ENCODE measurements around the gene HUS1.

Gene HUS1

GRCh38 chr7:47978790-47979144 is 648 bp downstream of the HUS1 start:
- FAIRE-seq: no peak

DNA sequence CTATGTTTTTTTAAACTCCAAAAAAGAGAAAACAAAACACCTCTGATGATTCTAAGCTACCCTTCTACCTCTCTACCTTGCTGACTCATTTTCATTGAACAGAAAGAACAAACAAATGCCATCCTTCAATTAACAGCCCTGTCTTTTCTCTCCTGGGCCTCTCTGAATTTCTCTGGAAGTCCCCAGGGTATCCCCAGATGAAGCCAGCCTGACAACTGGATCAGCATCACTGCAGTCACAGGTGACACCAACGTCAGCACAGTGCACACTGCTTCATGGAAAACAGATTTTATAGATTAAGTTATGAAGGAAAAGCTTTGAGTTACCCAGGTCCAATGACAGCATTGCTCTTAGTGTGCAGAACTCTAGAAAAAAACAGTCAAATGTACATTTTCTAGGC is 5.7 kb downstream of the HUS1 start:
- FAIRE-seq: no peak

DNA sequence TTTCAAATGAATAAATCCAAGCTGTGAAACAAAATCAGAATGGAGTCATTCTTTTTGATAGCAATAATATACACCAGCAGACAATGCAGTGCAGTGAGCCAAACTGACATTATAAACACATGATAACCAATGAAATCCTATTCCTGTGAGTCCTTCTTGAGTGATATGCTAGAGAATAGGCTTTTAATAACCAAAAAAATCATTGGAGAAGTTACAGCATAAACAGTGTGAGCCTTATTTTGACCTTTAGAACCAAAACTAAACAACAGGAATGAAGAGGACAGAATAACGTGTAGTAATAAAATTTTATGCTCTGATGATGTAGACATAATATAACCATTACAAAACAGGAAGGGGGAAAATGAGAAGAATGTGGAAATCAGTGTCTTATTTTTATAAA is 8.7 kb downstream of the HUS1 start:
- FAIRE-seq: no peak

DNA sequence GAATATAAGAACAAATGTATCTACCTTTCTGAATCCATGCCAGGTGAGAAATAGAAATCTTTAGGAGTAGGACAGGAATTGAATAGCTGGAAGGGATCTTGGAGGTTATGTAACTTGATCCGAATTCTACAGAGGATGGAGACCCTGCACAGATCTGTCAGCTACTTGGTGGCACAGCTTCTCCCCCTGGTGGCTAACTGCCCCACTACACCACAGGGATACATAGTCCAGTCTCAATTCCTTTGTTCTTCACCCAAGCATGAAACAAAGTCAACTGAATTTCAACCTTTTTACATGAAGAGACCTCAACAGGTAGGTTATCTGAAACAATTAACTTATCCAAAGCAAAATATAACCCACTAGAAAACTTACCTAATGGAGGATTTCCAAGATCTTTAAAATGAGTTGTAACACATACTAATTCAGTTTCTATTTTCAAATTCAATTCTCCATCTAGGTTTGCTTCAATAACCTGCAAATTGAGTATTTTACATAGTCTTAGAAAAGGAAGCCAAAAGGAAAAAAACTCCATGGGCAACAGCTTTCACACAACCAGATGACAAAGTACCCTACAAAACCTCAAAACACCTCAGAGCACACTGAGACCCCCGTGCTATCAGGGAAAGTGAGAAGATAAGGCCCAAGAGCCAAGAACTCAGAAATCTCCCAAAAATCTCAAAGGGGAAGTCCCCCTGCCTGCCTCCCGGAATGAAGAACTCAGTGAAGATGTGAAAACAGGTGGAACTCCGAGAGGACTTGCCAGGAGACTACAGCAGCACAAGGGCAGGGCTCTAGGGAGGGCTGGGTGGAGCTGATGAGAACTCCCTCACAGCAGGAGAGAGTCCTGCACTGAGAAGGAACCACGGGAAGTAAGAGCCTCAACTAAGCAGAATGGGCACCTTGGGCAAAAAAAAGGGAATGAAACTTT is 10.3 kb downstream of the HUS1 start:
- FAIRE-seq: peak; percentile 90

DNA sequence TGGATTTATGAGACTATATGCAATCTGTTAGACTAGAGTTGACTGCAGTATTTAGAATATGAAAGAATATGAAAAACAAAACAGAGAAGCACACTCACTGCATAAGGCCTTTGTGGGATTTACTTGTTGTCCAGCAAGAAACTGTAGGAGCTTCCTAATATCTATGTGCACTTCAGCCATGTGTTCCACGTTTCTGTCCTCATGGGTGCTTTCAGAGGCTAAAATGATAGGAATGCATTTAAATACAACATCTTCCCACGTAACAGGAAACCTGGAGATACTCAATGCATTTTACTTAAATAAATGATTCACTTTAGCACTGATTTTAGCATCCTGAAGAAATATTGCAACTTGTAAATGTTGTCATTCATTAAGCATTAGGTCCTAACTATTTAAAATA is 11.7 kb downstream of the HUS1 start:
- FAIRE-seq: no peak

DNA sequence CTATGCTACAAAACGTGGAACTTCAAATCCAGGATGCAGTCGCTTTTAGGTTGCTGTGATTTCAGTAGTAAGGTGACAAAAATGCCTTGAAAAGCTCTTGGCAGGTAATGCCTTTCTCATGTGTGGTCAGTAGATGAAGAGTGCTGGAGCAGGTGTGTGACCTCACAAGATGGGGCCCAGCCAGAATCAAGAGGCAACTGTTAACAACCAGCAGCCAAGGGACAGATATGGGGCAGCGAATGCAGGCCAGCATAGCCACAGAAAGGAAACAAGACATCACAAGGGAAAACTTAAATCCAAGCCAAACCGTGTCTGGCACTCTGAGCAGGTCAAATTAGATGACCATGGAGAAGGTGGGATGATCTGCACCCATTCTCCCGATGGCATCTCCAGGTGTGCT is 12.3 kb downstream of the HUS1 start:
- no peak for FAIRE-seq

- FAIRE-seq: no peak
These were observed 14.0 kb downstream of the HUS1 start for GRCh38 chr7:47965456-47965855.

GRCh38 chr7:47962262-47962661 is 17.2 kb downstream of the HUS1 start:
- no peak for FAIRE-seq

- no peak for FAIRE-seq
These were observed 22.3 kb downstream of the HUS1 start for GRCh38 chr7:47957156-47957555.

DNA sequence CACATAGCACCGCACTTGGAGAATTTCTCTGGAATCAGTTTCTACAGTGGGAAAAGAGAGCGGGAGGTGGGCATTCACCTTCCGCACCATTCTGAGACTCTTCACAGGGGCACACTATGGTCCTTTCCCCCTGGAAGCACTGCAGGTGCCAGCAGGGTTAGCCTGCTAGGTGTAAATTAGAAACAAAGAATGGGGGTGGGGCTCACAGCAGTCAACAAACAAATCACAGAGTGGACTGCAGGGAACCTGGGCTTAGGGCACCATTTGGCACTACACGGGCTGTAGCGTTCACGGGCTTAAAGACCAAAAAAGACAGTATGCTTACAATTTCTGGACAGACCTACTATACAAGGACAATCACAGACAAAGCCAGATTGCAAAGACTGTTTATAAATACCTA is 23.2 kb downstream of the HUS1 start:
- no peak for FAIRE-seq

GRCh38 chr7:47954231-47954911 is 25.0 kb downstream of the HUS1 start:
- no peak for FAIRE-seq

GRCh38 chr7:47953822-47954221 is 25.6 kb downstream of the HUS1 start:
- FAIRE-seq: no peak

- no peak for FAIRE-seq
These were observed 27.2 kb downstream of the HUS1 start for GRCh38 chr7:47952224-47952623.

DNA sequence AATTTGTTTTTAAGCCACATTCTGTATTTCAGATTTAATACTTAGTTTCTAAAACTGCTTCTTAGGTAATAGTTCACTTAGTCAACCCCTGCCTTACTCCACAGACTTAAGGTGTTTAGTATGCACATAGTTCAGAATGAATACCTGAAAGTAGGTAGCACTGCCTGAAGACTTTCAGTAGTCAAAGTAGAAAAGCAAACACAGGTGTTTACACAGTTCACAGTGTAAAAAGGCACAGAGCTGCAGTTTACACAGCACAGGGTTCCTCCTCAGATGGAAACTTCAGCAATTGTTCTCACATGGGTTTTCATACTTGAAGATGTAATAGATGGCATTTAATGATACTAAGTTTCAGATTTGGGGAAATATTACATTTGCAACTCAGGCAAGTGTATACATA is 28.0 kb downstream of the HUS1 start:
- no peak for FAIRE-seq

- FAIRE-seq: no peak
These were observed 28.7 kb downstream of the HUS1 start for GRCh38 chr7:47950714-47951113.

- FAIRE-seq: no peak
These were observed 29.7 kb downstream of the HUS1 start for GRCh38 chr7:47949703-47950102.

DNA sequence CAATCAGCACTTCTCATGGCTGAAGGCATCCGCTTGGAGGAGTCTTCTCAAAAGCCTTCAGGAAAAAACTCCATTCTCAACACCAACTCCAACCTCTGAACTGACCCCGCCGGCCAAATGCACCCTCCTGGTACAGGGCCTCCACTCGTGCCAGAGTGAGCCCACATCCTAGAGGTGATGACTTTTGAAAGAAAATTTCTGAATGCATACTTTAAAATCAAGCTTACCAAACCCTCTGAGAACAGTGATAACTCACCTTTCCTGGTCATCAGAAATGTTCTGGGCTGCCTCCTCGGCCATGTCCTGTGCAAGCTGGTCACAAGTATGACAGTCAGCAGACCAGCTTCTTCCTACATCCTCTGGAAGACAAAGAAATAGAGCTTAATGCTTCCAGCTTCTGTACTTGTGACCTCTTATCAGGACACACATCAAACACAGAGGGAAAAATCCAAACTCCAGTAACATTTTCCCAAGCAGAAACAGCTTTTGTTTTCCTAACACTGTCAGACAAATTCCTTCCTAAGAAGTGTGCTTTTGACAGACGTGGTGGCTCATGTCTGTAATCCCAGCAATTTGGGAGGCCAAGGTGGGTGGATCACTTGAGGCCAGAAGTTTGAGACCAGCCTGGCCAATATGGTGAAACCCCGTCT is 31.1 kb downstream of the HUS1 start, which contains the start of gene PKD1L1:
PKD1L1 (minus strand) TSS at position 326 of the 650 bp plus-strand sequence; CDS start at position 300, 26 bp downstream.
- no peak for FAIRE-seq

DNA sequence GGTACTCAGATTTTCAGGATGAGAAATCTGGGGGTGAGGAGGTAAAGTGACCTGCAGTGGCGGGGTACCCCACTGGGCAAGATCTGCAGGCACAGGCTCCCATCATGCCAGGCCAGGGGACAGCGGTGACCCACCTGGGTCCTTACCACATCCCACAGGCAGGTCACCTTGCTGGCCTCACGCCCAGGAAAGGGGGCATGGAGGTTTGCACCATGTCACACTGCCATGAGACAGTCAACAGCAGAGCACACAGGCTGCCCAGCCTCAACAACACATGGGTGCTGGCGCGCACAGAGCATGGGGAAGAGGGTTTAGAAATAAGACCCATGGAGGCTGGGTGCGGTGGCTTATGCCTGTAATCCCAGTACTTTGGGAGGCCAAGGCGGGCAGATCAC is 32.1 kb downstream of the HUS1 start:
- FAIRE-seq: no peak

DNA sequence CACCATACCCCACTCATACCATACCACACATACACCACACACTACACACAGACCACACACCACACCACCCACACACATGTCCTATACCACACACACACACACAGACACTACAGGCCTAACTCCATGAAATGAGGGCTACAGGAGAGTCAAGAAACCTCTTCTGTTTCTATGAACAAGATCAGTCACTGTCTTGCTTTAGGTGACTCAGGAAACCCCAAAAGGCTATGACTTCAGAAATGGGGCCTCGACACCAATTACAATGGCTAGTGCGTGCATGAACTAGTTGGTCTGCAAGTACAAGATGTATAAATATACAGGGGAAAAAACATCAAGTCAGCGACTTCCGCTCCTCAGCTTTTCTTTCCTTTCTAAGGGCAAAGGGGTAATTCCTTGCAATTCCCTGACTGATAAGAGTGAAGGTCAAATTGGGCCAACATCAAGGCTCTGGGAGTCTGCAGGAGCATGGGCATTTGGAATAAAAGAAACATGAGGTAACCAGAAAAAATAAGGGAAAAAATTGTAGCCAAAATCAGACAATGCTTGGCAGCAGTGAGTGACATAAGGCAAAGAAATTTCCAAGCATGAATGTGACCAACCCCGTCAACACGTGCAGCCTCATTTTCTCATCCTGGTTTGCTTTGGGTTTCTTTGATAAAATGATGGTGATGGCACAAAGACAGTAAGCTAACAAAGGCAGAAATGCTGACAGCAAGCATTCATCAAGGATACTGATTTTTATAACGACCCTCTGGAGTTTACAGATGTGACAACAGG is 32.6 kb downstream of the HUS1 start:
- FAIRE-seq: no peak

DNA sequence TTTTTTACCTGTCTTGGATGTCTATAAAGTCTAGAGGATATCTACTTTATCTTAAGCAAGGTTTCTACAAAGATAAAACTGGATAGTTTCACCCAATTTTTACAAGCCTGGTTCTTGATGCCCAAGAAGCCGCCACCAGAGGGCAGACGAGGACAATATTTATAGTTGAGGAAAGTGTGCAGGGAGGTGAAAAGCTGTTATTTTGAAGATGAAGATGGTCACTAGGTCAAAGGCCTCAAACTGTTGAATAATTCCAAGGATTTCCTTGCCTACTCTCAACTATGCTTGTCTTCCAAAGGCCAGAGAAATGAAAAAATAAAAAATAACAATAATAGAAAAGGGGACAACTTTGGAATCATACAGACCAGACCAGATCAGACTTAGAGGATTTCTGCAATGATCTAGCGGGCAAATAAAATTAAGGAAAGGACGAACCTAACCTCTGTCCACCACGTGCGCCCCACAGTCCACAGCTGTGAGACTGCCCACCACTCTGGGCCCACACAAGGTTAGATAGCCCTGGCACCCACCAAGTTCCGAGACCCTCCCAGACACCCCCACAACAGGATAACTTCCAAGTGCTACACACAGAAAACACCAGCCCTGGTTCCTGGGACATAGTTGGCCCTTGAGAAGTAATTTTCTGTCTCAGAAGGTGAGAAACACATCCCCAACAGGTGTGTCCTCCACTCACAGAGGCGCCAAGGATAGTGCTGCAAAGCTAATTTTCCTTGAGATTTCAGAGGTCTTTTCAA is 34.0 kb downstream of the HUS1 start:
- FAIRE-seq: peak; percentile 72

DNA sequence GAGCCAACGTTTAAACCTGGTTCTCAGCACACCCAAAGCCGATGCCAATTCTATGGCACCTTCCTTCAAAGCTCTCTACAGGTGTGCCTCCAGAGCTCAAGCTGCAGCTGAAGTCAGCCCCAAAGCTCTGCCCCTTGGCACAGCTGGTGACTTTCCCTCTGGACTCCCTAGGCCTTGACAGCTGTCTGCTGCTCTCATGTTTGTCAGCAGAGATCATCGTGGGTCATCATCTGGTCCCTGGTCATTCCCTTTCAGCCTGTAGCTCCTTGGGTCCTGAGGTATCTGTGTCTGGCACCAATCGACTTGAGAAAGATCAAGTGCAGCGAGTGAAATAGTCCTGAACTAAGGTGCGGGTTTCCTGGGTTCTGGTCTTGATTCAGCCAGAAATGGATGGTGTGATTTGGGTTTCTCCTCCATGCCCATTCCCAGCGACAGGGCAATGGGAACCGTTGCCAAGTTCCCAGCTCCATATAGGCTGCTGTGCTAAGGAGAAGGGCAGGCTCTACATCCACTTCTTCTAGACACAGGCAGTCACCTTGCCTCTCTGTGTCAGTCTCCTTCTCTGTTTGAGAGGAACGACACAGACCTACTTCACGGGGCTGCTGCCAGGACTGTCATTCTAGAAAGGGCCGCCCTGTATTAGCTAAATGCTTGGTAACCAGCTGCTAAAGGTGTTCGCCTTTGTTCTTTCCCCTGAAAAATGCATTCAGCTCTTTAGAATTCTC is 34.7 kb downstream of the HUS1 start:
- FAIRE-seq: no peak

Data from G401.6 (cell line).